Measurements from ENCODE around the gene PPP2R5D. TPM values are rescaled to one million over a fixed set of nuclear protein-coding genes. Genes with fewer than 3 reads are reported as not detected.

Gene PPP2R5D
- total and polyA plus RNA-seq, 2 of the 8 experiments (the other 6 are each of a cell fraction or from before 2014, with no cell fraction given), result 52.1 to 55.7 TPM

DNA sequence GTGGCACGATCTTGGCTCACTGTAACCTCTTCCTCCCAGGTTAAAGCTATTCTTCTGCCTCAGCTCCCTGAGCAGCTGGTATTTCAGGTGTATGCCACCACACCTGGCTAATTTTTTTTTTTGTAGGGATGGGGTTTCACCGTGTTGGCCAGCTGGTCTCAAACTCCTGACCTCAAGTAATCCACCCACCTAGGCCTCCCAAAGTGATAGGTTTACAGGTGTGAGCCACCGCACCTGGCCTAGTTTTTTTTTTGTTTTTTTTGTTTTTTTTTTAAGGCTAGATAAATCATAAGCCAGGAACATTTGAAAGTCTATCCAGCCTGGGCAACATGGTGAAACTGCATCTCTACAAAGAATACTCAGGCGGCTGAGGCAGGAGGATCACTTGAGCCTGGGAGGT is 48.0 kb downstream of the PPP2R5D start:
- no peak overlapping the region for H2BK5ac ChIP-seq (ENCODE audit: low read depth, low read length)
- H2AFZ ChIP-seq (ENCODE audit: low read length), result no peak overlapping the region
- no peak overlapping the region for H2BK20ac ChIP-seq (ENCODE audit: low read length)
- H4K20me1 ChIP-seq (replicated peaks in 1 of 2; ENCODE audit: control insufficient read depth in 1 of 2, insufficient read depth in 2 of 2, low read length in 2 of 2), result peaks cover 2 to 16% of the 10 kb centered on the region in 2 experiments
- no peak overlapping the region for H3K27ac ChIP-seq (ENCODE audit: low read depth, low read length)
- H4K5ac ChIP-seq (ENCODE audit: insufficient read length, low read depth, low read length), result no peak overlapping the region
- no peak overlapping the region for H3K4ac ChIP-seq (replicated peaks; ENCODE audit: insufficient read length, low read depth, low read length)
- peaks cover 2% of the 10 kb centered on the region; the same call in 1 of the 2 replicates for H3K23me2 ChIP-seq (ENCODE audit: low read depth, low read length)
- peaks cover 23 to 58% (median 34%) of the 10 kb centered on the region in 4 experiments for H3K36me3 ChIP-seq (ENCODE audit: control insufficient read depth in 2 of 4, insufficient read depth in 4 of 4, low read length in 3 of 4)
- 93% methylated on average over 4 of the region's 4 CpGs; no CpG with 5 or more reads in 1 of the 2 experiments for WGBS, 2 experiments (ENCODE audit: extremely low coverage in 1 of 2, insufficient coverage in 1 of 2, insufficient read length in 1 of 2, insufficient replicate concordance in 2 of 2, low coverage in 1 of 2, low lambda C conversion rate in 2 of 2, missing lambda C conversion rate in 1 of 2)
- no peak overlapping the region for H3K14ac ChIP-seq (ENCODE audit: insufficient read length)
- TF ChIP-seq, protein P1, sequence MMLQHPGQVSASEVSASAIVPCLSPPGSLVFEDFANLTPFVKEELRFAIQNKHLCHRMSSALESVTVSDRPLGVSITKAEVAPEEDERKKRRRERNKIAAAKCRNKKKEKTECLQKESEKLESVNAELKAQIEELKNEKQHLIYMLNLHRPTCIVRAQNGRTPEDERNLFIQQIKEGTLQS (IDR thresholded peaks at IDR 0.05; ENCODE audit: insufficient read depth, low read depth, low read length), result no peak
- TF ChIP-seq RNF2 (IDR thresholded peaks at IDR 0.05; ENCODE audit: borderline replicate concordance, low read depth, low read length, missing control alignments, poor library complexity, severe bottlenecking) (no peak), GTF2F1 (IDR thresholded peaks at IDR 0.05; ENCODE audit: borderline replicate concordance, low read depth, low read length) (no peak), SIN3A (conservative IDR thresholded peaks at IDR 0.05 in 1 of 2, IDR thresholded peaks at IDR 0.05 in 1 of 2; ENCODE audit: low read depth in 1 of 2, low read length in 2 of 2) (no peak)
- H2AK5ac ChIP-seq (ENCODE audit: low read depth, low read length), result no peak overlapping the region
- H3K4me3 ChIP-seq (ENCODE audit: extremely low read depth in 1 of 4, insufficient read depth in 2 of 4, low read depth in 3 of 4, low read length in 4 of 4), result no peak overlapping the region
- H3K9me3 ChIP-seq (ENCODE audit: insufficient read depth in 2 of 2, low read depth in 1 of 2, low read length in 1 of 2), result no peaks in the 10 kb centered on the region
- no peak overlapping the region for H4K8ac ChIP-seq (ENCODE audit: extremely low read depth, insufficient read depth, low read length)
- no peaks in the 10 kb centered on the region for H3K79me2 ChIP-seq (ENCODE audit: control insufficient read depth in 1 of 2, insufficient read depth in 2 of 2, low read length in 2 of 2)
- no peak overlapping the region for H3K18ac ChIP-seq (ENCODE audit: extremely low read depth, low read length)
- no peak overlapping the region for H2BK12ac ChIP-seq (ENCODE audit: low read depth, low read length)
- no peak overlapping the region for H4K91ac ChIP-seq (replicated peaks; ENCODE audit: insufficient read length, low read length)
- H3K23ac ChIP-seq (ENCODE audit: insufficient read length), result no peak overlapping the region
- DNase-seq (ENCODE audit: low read depth in 1 of 2, low spot score in 2 of 2) (no peak), FAIRE-seq (no peak)
- H2BK120ac ChIP-seq (replicated peaks; ENCODE audit: low read depth, low read length), result no peak overlapping the region
- ChIA-PET CTCF (ENCODE audit: partially characterized antibody) (interaction anchor here (0.9 to 1.6 kb wide), 5 partner anchors 9 to 136 kb away, joined by 3 to 5 read pairs (median 4); no protein-coding TSS in a partner anchor), POLR2A (ENCODE audit: partially characterized antibody) (interaction anchor here (0.6 to 29.7 kb wide), 8 partner anchors 9 to 741 kb away, joined by 3 to 584 read pairs (median 5); partner anchors contain the start of genes CUL7, KLHDC3, MEA1 and RRP36)
- no peaks in the 10 kb centered on the region for H3K4me1 ChIP-seq (replicated peaks in 1 of 4; ENCODE audit: control insufficient read depth in 3 of 4, insufficient read depth in 4 of 4, low read length in 3 of 4)
- no peak overlapping the region for H2BK15ac ChIP-seq (ENCODE audit: low read length)
- H3K56ac ChIP-seq (replicated peaks; ENCODE audit: insufficient read length, low read depth, low read length), result no peak overlapping the region
- H3K9ac ChIP-seq (replicated peaks in 1 of 4; ENCODE audit: extremely low read depth in 1 of 4, low read depth in 3 of 4, low read length in 3 of 4), result no peak overlapping the region
- H3K27me3 ChIP-seq (replicated peaks in 1 of 4; ENCODE audit: control insufficient read depth in 3 of 4, extremely low read depth in 1 of 4, insufficient read depth in 3 of 4, low read length in 3 of 4), result no peaks in the 10 kb centered on the region
- H3K79me1 ChIP-seq (ENCODE audit: low read depth, low read length), result no peaks in the 10 kb centered on the region
- H3K4me2 ChIP-seq (ENCODE audit: insufficient read depth in 1 of 2, low read depth in 2 of 2, low read length in 2 of 2), result no peak overlapping the region

All from H1 (cell line).